Measurements from ENCODE around the gene ASCL5.

The ASCL5 gene

GRCh38 chr1:201110616-201111015 lies 16.4 kb downstream of the ASCL5 start:
- no peak for TF ChIP-seq CTCF (conservative IDR thresholded peaks at IDR 0.05; ENCODE audit: low read depth, low read length)
- DNase-seq (ENCODE audit: low read depth): no peak
- no peak overlapping the region for H3K4me3 ChIP-seq (ENCODE audit: low read depth, low read length)

- DNase-seq (ENCODE audit: low read depth): no peak
- no peak for TF ChIP-seq CTCF (conservative IDR thresholded peaks at IDR 0.05; ENCODE audit: low read depth, low read length)
- no peak overlapping the region for H3K4me3 ChIP-seq (ENCODE audit: low read depth, low read length)
Measured at GRCh38 chr1:201110138-201110537, 16.8 kb downstream of the ASCL5 start.

GRCh38 chr1:201109651-201110050 lies 17.3 kb downstream of the ASCL5 start:
- no peak overlapping the region for H3K4me3 ChIP-seq (ENCODE audit: low read depth, low read length)
- no peak for DNase-seq (ENCODE audit: low read depth)
- no peak for TF ChIP-seq CTCF (conservative IDR thresholded peaks at IDR 0.05; ENCODE audit: low read depth, low read length)

- DNase-seq (ENCODE audit: low read depth): no peak
- H3K4me3 ChIP-seq (ENCODE audit: low read depth, low read length): no peak overlapping the region
- no peak for TF ChIP-seq CTCF (conservative IDR thresholded peaks at IDR 0.05; ENCODE audit: low read depth, low read length)
Measured at GRCh38 chr1:201108614-201109013, 18.4 kb downstream of the ASCL5 start.

GRCh38 chr1:201105688-201106087 lies 21.3 kb downstream of the ASCL5 start:
- DNase-seq (ENCODE audit: low read depth): no peak
- H3K4me3 ChIP-seq (ENCODE audit: low read depth, low read length): no peak overlapping the region

GRCh38 chr1:201104141-201104540 lies 22.8 kb downstream of the ASCL5 start:
- TF ChIP-seq CTCF (conservative IDR thresholded peaks at IDR 0.05; ENCODE audit: low read depth, low read length): no peak
- no peak overlapping the region for H3K4me3 ChIP-seq (ENCODE audit: low read depth, low read length)
- no peak for DNase-seq (ENCODE audit: low read depth)

More at GRCh38 chr1:201105688-201106087, 21.3 kb downstream of the ASCL5 start:
- TF ChIP-seq CTCF (conservative IDR thresholded peaks at IDR 0.05; ENCODE audit: low read depth, low read length): no peak

- DNase-seq (ENCODE audit: low read depth): no peak
- H3K4me3 ChIP-seq (ENCODE audit: low read depth, low read length): no peak overlapping the region
- no peak for TF ChIP-seq CTCF (conservative IDR thresholded peaks at IDR 0.05; ENCODE audit: low read depth, low read length)
Measured at GRCh38 chr1:201103666-201104065, 23.3 kb downstream of the ASCL5 start.

Data from choroid plexus epithelial cell (primary cell).